H9 (cell line): ENCODE data around the gene USF3. TPM values are rescaled to one million over a fixed set of nuclear protein-coding genes. Genes with fewer than 3 reads are reported as not detected.
A peak's percentile ranks its signal among the peaks of the same experiment; 100 is the strongest.

Experiments used
- DNase-seq: peaks from one replicate; pipeline ENCODE4 v3.0.0-alpha.2; 2017
- H2AFZ ChIP-seq: one replicate; pipeline ENCODE4 v1.6.1; 2013; ENCODE audit warnings: mild to moderate bottlenecking, low read length, control low read depth, moderate library complexity
- H2AK5ac ChIP-seq: 2 replicates; pipeline ENCODE4 v1.6.1; 2013; ENCODE audit warnings: low read length, control low read depth, mixed read lengths; ENCODE audit not compliant: insufficient read length
- H2BK120ac ChIP-seq: one replicate; pipeline ENCODE4 v1.6.1; 2013; ENCODE audit warnings: low read depth, mild to moderate bottlenecking, low read length, control low read depth, inconsistent platforms; ENCODE audit not compliant: poor library complexity, severe bottlenecking
- H2BK12ac ChIP-seq: 2 replicates; pipeline ENCODE4 v1.6.1; 2013; ENCODE audit warnings: low read length, control low read depth, mixed read lengths, low read depth; ENCODE audit not compliant: insufficient read length
- H2BK15ac ChIP-seq: 2 replicates; pipeline ENCODE4 v1.6.1; 2013; ENCODE audit warnings: low read depth, low read length, control low read depth
- H2BK20ac ChIP-seq: one replicate; pipeline ENCODE4 v1.6.1; 2013; ENCODE audit warnings: low read depth, mild to moderate bottlenecking, low read length, control low read depth, inconsistent platforms; ENCODE audit not compliant: poor library complexity, severe bottlenecking
- H2BK5ac ChIP-seq: 2 replicates; pipeline ENCODE4 v1.6.1; 2013; ENCODE audit warnings: low read length, control low read depth, mixed read lengths; ENCODE audit not compliant: insufficient read length
- H3K14ac ChIP-seq: 2 replicates; pipeline ENCODE4 v1.6.1; 2013; ENCODE audit warnings: low read length, control low read depth; ENCODE audit not compliant: insufficient read depth
- H3K18ac ChIP-seq: 2 replicates; pipeline ENCODE4 v1.6.1; 2013; ENCODE audit warnings: low read depth, mild to moderate bottlenecking, mixed read lengths, low read length, control low read depth; ENCODE audit not compliant: insufficient read length
- H3K23ac ChIP-seq: 2 replicates; pipeline ENCODE4 v1.6.1; 2013; ENCODE audit warnings: low read length, control low read depth, mixed read lengths, low read depth; ENCODE audit not compliant: insufficient read length
- H3K23me2 ChIP-seq: 2 replicates; pipeline ENCODE4 v1.6.1; 2013; ENCODE audit warnings: low read depth, mild to moderate bottlenecking, mixed read lengths, low read length, control low read depth; ENCODE audit not compliant: insufficient read length, poor library complexity, severe bottlenecking
- H3K27ac ChIP-seq: 2 replicates; pipeline ENCODE4 v1.5.1; 2013; ENCODE audit warnings: low read length, control low read depth, mixed read lengths, low read depth; ENCODE audit not compliant: insufficient read length
- H3K27me3 ChIP-seq: 2 replicates; pipeline ENCODE4 v1.6.1; 2013; ENCODE audit warnings: low read length, control low read depth, inconsistent platforms; ENCODE audit not compliant: insufficient read depth
- H3K4ac ChIP-seq: 2 replicates; pipeline ENCODE4 v1.6.1; 2013; ENCODE audit warnings: low read depth, mild to moderate bottlenecking, control low read depth, inconsistent platforms, low read length, moderate library complexity
- H3K4me1 ChIP-seq: 2 replicates; pipeline ENCODE4 v1.6.1; 2013; ENCODE audit warnings: low read length, control low read depth, inconsistent platforms; ENCODE audit not compliant: insufficient read depth
- H3K4me2 ChIP-seq: 2 replicates; pipeline ENCODE4 v1.6.1; 2013; ENCODE audit warnings: low read length, control low read depth, mixed read lengths; ENCODE audit not compliant: insufficient read length, insufficient read depth
- H3K56ac ChIP-seq: 2 replicates; pipeline ENCODE4 v1.6.1; 2013; ENCODE audit warnings: low read depth, mild to moderate bottlenecking, mixed read lengths, low read length, control low read depth; ENCODE audit not compliant: insufficient read length
- H3K79me1 ChIP-seq: 2 replicates; pipeline ENCODE4 v1.6.1; 2013; ENCODE audit warnings: low read depth, mild to moderate bottlenecking, moderate library complexity, low read length, control low read depth, inconsistent platforms; ENCODE audit not compliant: insufficient read depth, poor library complexity, severe bottlenecking
- H3K79me2 ChIP-seq: 2 replicates; pipeline ENCODE4 v1.6.1; 2013; ENCODE audit warnings: low read length, control low read depth, inconsistent platforms; ENCODE audit not compliant: insufficient read depth
- H3K9ac ChIP-seq: 2 replicates; pipeline ENCODE4 v1.6.1; 2013; ENCODE audit warnings: low read length, control low read depth, mixed read lengths; ENCODE audit not compliant: insufficient read length; ENCODE audit errors: extremely low read depth
- H3K9me3 ChIP-seq: one replicate; pipeline ENCODE4 v1.6.1; 2013; ENCODE audit warnings: low read depth, low read length, inconsistent platforms; ENCODE audit not compliant: control insufficient read depth
- H3T11ph ChIP-seq: one replicate; pipeline ENCODE4 v1.6.1; 2013; ENCODE audit warnings: mild to moderate bottlenecking, low read length, control low read depth, inconsistent platforms
- H4K20me1 ChIP-seq: one replicate; pipeline ENCODE4 v1.6.1; 2013; ENCODE audit not compliant: control insufficient read depth, insufficient read length, insufficient read depth
- H4K5ac ChIP-seq: 2 replicates; pipeline ENCODE4 v1.6.1; 2013; ENCODE audit warnings: low read depth, mild to moderate bottlenecking, mixed read lengths, low read length, control low read depth; ENCODE audit not compliant: insufficient read length
- H4K8ac ChIP-seq: replicated peaks from 2 replicates; pipeline ENCODE4 v1.6.1; 2013; ENCODE audit warnings: low read length, control low read depth, mixed read lengths, low read depth; ENCODE audit not compliant: insufficient read length
- H4K91ac ChIP-seq: 2 replicates; pipeline ENCODE4 v1.6.1; 2013; ENCODE audit warnings: low read depth, mild to moderate bottlenecking, moderate library complexity, mixed read lengths, low read length, control low read depth; ENCODE audit not compliant: insufficient read length
- H3K27ac Mint-ChIP-seq, 3 experiments: 2 replicates in 2 of 3; 3 replicates in 1 of 3; pipeline ENCODE4 v1.8.0; 2020 to 2021; ENCODE audit warnings: mixed read lengths in 3 of 3, mild to moderate bottlenecking in 1 of 3, moderate library complexity in 1 of 3
- H3K27me3 Mint-ChIP-seq: 2 replicates; pipeline ENCODE4 v1.8.0; 2021; ENCODE audit warnings: low read depth, mild to moderate bottlenecking, moderate library complexity, mixed read lengths
- H3K36me3 Mint-ChIP-seq, 3 experiments: 2 replicates in 2 of 3; 3 replicates in 1 of 3; pipeline ENCODE4 v1.8.0; 2020 to 2021; ENCODE audit warnings: low read depth in 3 of 3, mixed read lengths in 3 of 3; ENCODE audit not compliant: insufficient read depth in 1 of 3
- H3K4me1 Mint-ChIP-seq, 2 experiments: 2 replicates each; pipeline ENCODE4 v1.8.0; 2020; ENCODE audit warnings: mixed read lengths in 2 of 2
- H3K4me3 Mint-ChIP-seq, 2 experiments: 2 replicates in 1 of 2; 3 replicates in 1 of 2; pipeline ENCODE4 v1.8.0; 2020 to 2021; ENCODE audit warnings: mild to moderate bottlenecking in 2 of 2, mixed read lengths in 2 of 2, moderate library complexity in 1 of 2
- H3K9me3 Mint-ChIP-seq, 2 experiments: 2 replicates in 1 of 2; 3 replicates in 1 of 2; pipeline ENCODE4 v1.8.0; 2020; ENCODE audit warnings: mild to moderate bottlenecking in 2 of 2, mixed read lengths in 2 of 2, moderate library complexity in 1 of 2
- CTCF ChIP-seq: fragments of 200-600 bp; sonication (generic); conservative IDR thresholded peaks from 3 replicates; pipeline ENCODE4 v1.8.0; 2021; ENCODE audit warnings: antibody characterized with exemption, mild to moderate bottlenecking
- WGBS: extraction: QIAGEN DNeasy Blood & Tissue Kit; methylation state at CpG from one replicate; pipeline ENCODE4 v1.1.7; 2013; ENCODE audit warnings: missing lambda C conversion rate, low lambda C conversion rate, mixed read lengths; ENCODE audit not compliant: insufficient read length; ENCODE audit errors: extremely low coverage; 5-methylcytosine and 5-hydroxymethylcytosine counted together
- total RNA-seq: library from RNA; stranded (reverse); gene quantifications from 2 replicates; pipeline ENCODE4 v1.2.1, GENCODE V29; 2021

Gene USF3
- total RNA-seq, 1 experiment from 2014 or later, result 13.8 TPM

- H3K9me3 ChIP-seq, result no peaks in the 10 kb centered on the region
- H2BK5ac ChIP-seq, result no peak overlapping the region
- Mint-ChIP-seq H3K36me3 (peaks cover 6 to 31% (median 13%) of the 10 kb centered on the region in 3 experiments; a peak in 6 of 7 replicates), H3K9me3 (no peaks in the 10 kb centered on the region), H3K4me1 (peaks cover 36 to 38% of the 10 kb centered on the region in 2 experiments), H3K4me3 (no peak overlapping the region), H3K27ac (peak overlapping the region in 1 of 3 experiments; percentile 53; a peak in 2 of 7 replicates), H3K27me3 (no peaks in the 10 kb centered on the region)
- no peak overlapping the region for H4K8ac ChIP-seq
- no peak overlapping the region for H3K56ac ChIP-seq
- H2BK15ac ChIP-seq, result no peak overlapping the region
- H4K20me1 ChIP-seq, result no peaks in the 10 kb centered on the region
- no peak for TF ChIP-seq CTCF
- no peak overlapping the region for H2AFZ ChIP-seq
- H3K79me1 ChIP-seq, result no peaks in the 10 kb centered on the region
- H2AK5ac ChIP-seq, result no peak overlapping the region
- no peak overlapping the region for H3K18ac ChIP-seq
- no peak overlapping the region for H4K5ac ChIP-seq
- WGBS, result no CpG with 5 or more reads among the region's 4 CpGs
- DNase-seq, result no peak
- H3K23ac ChIP-seq, result no peak overlapping the region
- no peak overlapping the region for H3K4ac ChIP-seq
- no peaks in the 10 kb centered on the region for H3K23me2 ChIP-seq
- no peak overlapping the region for H4K91ac ChIP-seq
- no peak overlapping the region for H3K14ac ChIP-seq
- no peak overlapping the region for H2BK120ac ChIP-seq
- H3T11ph ChIP-seq, result no peak overlapping the region
- no peaks in the 10 kb centered on the region for H3K27me3 ChIP-seq
- H2BK20ac ChIP-seq, result no peak overlapping the region
- peaks cover 42% of the 10 kb centered on the region; the same call in 1 of the 2 replicates for H3K79me2 ChIP-seq
- no peak overlapping the region for H3K4me2 ChIP-seq
- no peaks in the 10 kb centered on the region; the same call in 1 of the 2 replicates for H3K4me1 ChIP-seq
- no peak overlapping the region for H2BK12ac ChIP-seq
- H3K9ac ChIP-seq, result no peak overlapping the region
- H3K27ac ChIP-seq, result no peak overlapping the region
These were observed 35.3 kb upstream of the USF3 start for GRCh38 chr3:113731694-113732093.
